HG02884 (cell line): Measurements from ENCODE around the gene KCNG1.
A peak's percentile ranks its signal among the peaks of the same experiment; 100 is the strongest.

Experiments
- ATAC-seq: cut with Tn5 transposase; IDR thresholded peaks from one replicate; pipeline ENCODE4 v1.9.1; 2021; ENCODE audit warnings: mild to moderate bottlenecking, moderate library complexity; ENCODE audit not compliant: unreplicated experiment

The KCNG1 gene

GRCh38 chr20:51013577-51014330 is 9.2 kb downstream of the KCNG1 start:
- no peak for ATAC-seq

- ATAC-seq: no peak
Observed at GRCh38 chr20:51012357-51012756, 10.6 kb downstream of the KCNG1 start.

- no peak for ATAC-seq
Observed at GRCh38 chr20:51011479-51011878, 11.4 kb downstream of the KCNG1 start.

- ATAC-seq: no peak
Observed at GRCh38 chr20:51010932-51011331, 12.0 kb downstream of the KCNG1 start.

GRCh38 chr20:51010043-51010365 is 12.9 kb downstream of the KCNG1 start:
- ATAC-seq: no peak

- ATAC-seq: no peak
Observed at GRCh38 chr20:51009303-51010042, 13.4 kb downstream of the KCNG1 start.

GRCh38 chr20:51008718-51009117 is 14.2 kb downstream of the KCNG1 start:
- no peak for ATAC-seq

- no peak for ATAC-seq
Observed at GRCh38 chr20:51005214-51005613, 17.7 kb downstream of the KCNG1 start.

GRCh38 chr20:51004781-51005180 is 18.1 kb downstream of the KCNG1 start:
- ATAC-seq: no peak

GRCh38 chr20:51004305-51004727 is 18.6 kb downstream of the KCNG1 start:
- no peak for ATAC-seq

GRCh38 chr20:51003753-51004152 is 19.2 kb downstream of the KCNG1 start:
- no peak for ATAC-seq

- ATAC-seq: no peak
Observed at GRCh38 chr20:51002633-51003032, 20.3 kb downstream of the KCNG1 start.

- ATAC-seq: no peak
Observed at GRCh38 chr20:51001430-51002265, 21.3 kb downstream of the KCNG1 start.

GRCh38 chr20:50999355-50999754 is 23.6 kb downstream of the KCNG1 start:
- ATAC-seq: no peak

GRCh38 chr20:50996901-50997865 is 25.7 kb downstream of the KCNG1 start:
- ATAC-seq: no peak

- no peak for ATAC-seq
Observed at GRCh38 chr20:50995506-50995905, 27.4 kb downstream of the KCNG1 start.

- ATAC-seq: no peak
Observed at GRCh38 chr20:50993876-50994275, 29.0 kb downstream of the KCNG1 start.

- peak; percentile 83 for ATAC-seq
Observed at GRCh38 chr20:50992733-50993457, 30.0 kb downstream of the KCNG1 start.

GRCh38 chr20:50992336-50992732 is 30.6 kb downstream of the KCNG1 start:
- no peak for ATAC-seq

GRCh38 chr20:50991076-50991475 is 31.8 kb downstream of the KCNG1 start:
- ATAC-seq: no peak
